NT2/D1 (cell line): ENCODE results near the gene SLC35B4.

Source experiments
- DNase-seq: peaks from one replicate; pipeline ENCODE4 v3.0.0-alpha.2; 2011; ENCODE audit warnings: low read depth, low spot score
- H3K27me3 ChIP-seq: 2 replicates; pipeline ENCODE4 v1.6.0; 2011; ENCODE audit warnings: mild to moderate bottlenecking; ENCODE audit not compliant: insufficient read length, insufficient read depth
- H3K36me3 ChIP-seq: 2 replicates; pipeline ENCODE4 v1.6.1; 2011; ENCODE audit warnings: mild to moderate bottlenecking, low read length, mixed read lengths; ENCODE audit not compliant: insufficient read depth, insufficient read length
- H3K4me1 ChIP-seq: 2 replicates; pipeline ENCODE4 v1.5.1; 2011; ENCODE audit not compliant: insufficient read depth, insufficient read length
- H3K4me3 ChIP-seq: 2 replicates; pipeline ENCODE4 v1.5.1; 2011; ENCODE audit warnings: low read depth; ENCODE audit not compliant: insufficient read length
- H3K9ac ChIP-seq: 2 replicates; pipeline ENCODE4 v1.6.0; 2011; ENCODE audit warnings: low read depth; ENCODE audit not compliant: insufficient read length
- H3K9me3 ChIP-seq: 2 replicates; pipeline ENCODE4 v1.5.1; 2011; ENCODE audit warnings: mild to moderate bottlenecking, low read length; ENCODE audit not compliant: insufficient read depth
- SUZ12 ChIP-seq: IDR thresholded peaks from 2 replicates; pipeline ENCODE4 v1.6.1; 2011; ENCODE audit not compliant: insufficient read length, insufficient read depth; ENCODE audit errors: extremely low read depth
- YY1 ChIP-seq: IDR thresholded peaks from 2 replicates; pipeline ENCODE4 v1.6.1; 2011; ENCODE audit not compliant: insufficient read length, insufficient read depth
- ZNF274 ChIP-seq: IDR thresholded peaks from 2 replicates; pipeline ENCODE4 v1.6.1; 2011; ENCODE audit warnings: mild to moderate bottlenecking, low read depth, low read length

SLC35B4 gene

GRCh38 chr7:134289841-134290240, 26.9 kb downstream of the SLC35B4 start:
- Histone ChIP-seq H3K4me1 (no peaks in the 10 kb centered on the region), H3K36me3 (peaks cover 14% of the 10 kb centered on the region), H3K9ac (no peak overlapping the region), H3K4me3 (no peak overlapping the region), H3K27me3 (no peaks in the 10 kb centered on the region), H3K9me3 (no peaks in the 10 kb centered on the region)
- TF ChIP-seq YY1 (no peak), SUZ12 (no peak), ZNF274 (no peak)
- no peak for DNase-seq

DNA sequence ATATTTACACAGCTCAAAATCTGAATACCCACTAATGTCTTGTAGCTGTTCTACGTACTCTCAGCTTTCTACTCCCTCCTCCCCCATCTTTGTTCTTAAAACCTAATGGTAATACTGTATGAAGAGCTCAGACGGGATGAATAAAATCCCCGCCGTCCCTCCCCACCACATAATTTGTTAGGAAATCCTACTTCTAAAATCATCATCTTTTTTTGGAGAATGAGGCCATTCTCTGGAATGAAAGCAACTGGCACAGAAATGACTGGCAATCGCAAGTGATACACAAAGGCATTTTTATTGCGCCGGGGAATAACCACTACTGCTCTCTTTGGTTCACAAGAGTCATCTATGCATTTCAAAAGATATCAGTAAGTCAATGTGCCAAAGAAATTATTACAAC, 27.3 kb downstream of the SLC35B4 start:
- no peak overlapping the region for H3K9ac ChIP-seq
- H3K9me3 ChIP-seq: no peaks in the 10 kb centered on the region
- H3K4me1 ChIP-seq: no peaks in the 10 kb centered on the region
- H3K36me3 ChIP-seq: peaks cover 10% of the 10 kb centered on the region
- TF ChIP-seq YY1 (no peak), ZNF274 (no peak), SUZ12 (no peak)
- DNase-seq: no peak
- no peaks in the 10 kb centered on the region for H3K27me3 ChIP-seq
- H3K4me3 ChIP-seq: no peak overlapping the region

GRCh38 chr7:134287916-134288659, 28.6 kb downstream of the SLC35B4 start:
- no peaks in the 10 kb centered on the region for H3K27me3 ChIP-seq
- no peak overlapping the region for H3K9ac ChIP-seq
- no peak for DNase-seq
- no peaks in the 10 kb centered on the region for H3K4me1 ChIP-seq
- peaks cover 3% of the 10 kb centered on the region for H3K36me3 ChIP-seq
- no peak overlapping the region for H3K4me3 ChIP-seq
- no peak for TF ChIP-seq ZNF274
- no peaks in the 10 kb centered on the region for H3K9me3 ChIP-seq

DNA sequence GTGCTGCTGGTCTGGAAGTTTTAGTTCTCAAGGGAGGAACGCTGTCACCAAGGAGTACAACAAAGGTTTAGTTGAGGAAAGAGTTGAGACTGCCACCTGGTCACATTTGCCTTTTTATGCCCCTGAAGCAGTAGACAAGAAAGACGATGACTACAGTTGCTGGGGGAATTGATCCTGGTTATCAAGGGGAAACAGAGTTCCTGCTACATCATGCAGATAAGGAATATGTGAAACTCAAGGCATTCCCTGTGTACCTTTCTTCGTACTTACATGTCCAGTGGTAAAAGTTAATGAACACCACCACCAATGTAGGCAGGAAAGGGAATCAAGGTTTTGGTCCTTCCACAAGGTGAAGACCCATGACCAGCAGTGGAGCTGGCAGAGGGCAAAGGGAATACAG, 31.8 kb downstream of the SLC35B4 start:
- Histone ChIP-seq H3K9me3 (no peaks in the 10 kb centered on the region), H3K4me3 (no peak overlapping the region), H3K27me3 (no peaks in the 10 kb centered on the region), H3K36me3 (no peaks in the 10 kb centered on the region), H3K9ac (no peak overlapping the region), H3K4me1 (no peaks in the 10 kb centered on the region)
- TF ChIP-seq YY1: no peak
- no peak for TF ChIP-seq ZNF274
- TF ChIP-seq SUZ12: no peak
- no peak for DNase-seq

DNA sequence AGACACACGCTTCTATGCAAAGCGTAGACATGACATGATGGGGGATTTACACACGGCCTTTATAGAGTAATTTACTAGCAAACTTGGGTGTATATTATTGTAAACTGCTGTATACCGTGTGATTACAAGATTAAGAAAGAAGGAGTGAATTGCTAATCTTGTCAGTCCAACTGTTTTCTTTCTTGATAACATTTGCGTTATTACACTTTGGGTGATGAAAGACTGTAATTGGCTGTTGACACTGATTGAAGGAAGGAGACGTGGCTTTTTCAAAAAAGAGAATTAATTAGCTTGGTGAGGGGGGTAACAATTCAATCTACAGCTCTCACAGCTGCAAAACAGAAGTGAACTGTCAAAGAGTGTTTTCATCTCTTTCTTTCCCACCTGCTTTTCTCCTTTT, 32.7 kb downstream of the SLC35B4 start:
- H3K4me3 ChIP-seq: no peak overlapping the region
- TF ChIP-seq YY1 (no peak), SUZ12 (no peak), ZNF274 (no peak)
- H3K9ac ChIP-seq: no peak overlapping the region
- H3K4me1 ChIP-seq: no peaks in the 10 kb centered on the region
- no peak for DNase-seq
- no peaks in the 10 kb centered on the region for H3K27me3 ChIP-seq
- H3K36me3 ChIP-seq: no peaks in the 10 kb centered on the region
- H3K9me3 ChIP-seq: no peaks in the 10 kb centered on the region

GRCh38 chr7:134280508-134280907, 36.2 kb downstream of the SLC35B4 start:
- DNase-seq: no peak

GRCh38 chr7:134279898-134280297, 36.8 kb downstream of the SLC35B4 start:
- Histone ChIP-seq H3K4me1 (no peaks in the 10 kb centered on the region), H3K36me3 (no peaks in the 10 kb centered on the region), H3K9ac (no peak overlapping the region), H3K9me3 (no peaks in the 10 kb centered on the region), H3K27me3 (no peaks in the 10 kb centered on the region), H3K4me3 (no peak overlapping the region)
- DNase-seq: no peak
- TF ChIP-seq YY1 (no peak), SUZ12 (no peak), ZNF274 (no peak)

More at GRCh38 chr7:134280508-134280907, 36.2 kb downstream of the SLC35B4 start:
- Histone ChIP-seq H3K9ac (no peak overlapping the region), H3K27me3 (no peaks in the 10 kb centered on the region), H3K9me3 (no peaks in the 10 kb centered on the region), H3K4me3 (no peak overlapping the region), H3K36me3 (no peaks in the 10 kb centered on the region), H3K4me1 (no peaks in the 10 kb centered on the region)
- TF ChIP-seq ZNF274: no peak
- no peak for TF ChIP-seq SUZ12
- TF ChIP-seq YY1: no peak

- Histone ChIP-seq H3K27me3 (no peaks in the 10 kb centered on the region), H3K9me3 (no peaks in the 10 kb centered on the region), H3K9ac (no peak overlapping the region), H3K4me3 (no peak overlapping the region), H3K36me3 (no peaks in the 10 kb centered on the region), H3K4me1 (no peaks in the 10 kb centered on the region)
- no peak for DNase-seq
- TF ChIP-seq SUZ12 (no peak), YY1 (no peak), ZNF274 (no peak)
Measured at GRCh38 chr7:134279336-134279735, 37.4 kb downstream of the SLC35B4 start.
